HCT116 (cell line): Measurements from ENCODE around the gene ATP8A1.

Experiments used
- CTCF ChIP-seq, 3 experiments: fragments of 200-600 bp in 1 of 3; sonication (generic) in 1 of 3; IDR thresholded peaks in 2 of 3; conservative IDR thresholded peaks in 1 of 3; 2 replicates each; pipeline ENCODE4 v1.5.1; 2012 to 2017; ENCODE audit warnings: low read depth in 2 of 3, low read length in 2 of 3, antibody characterized with exemption in 1 of 3, borderline replicate concordance in 1 of 3, control low read depth in 1 of 3, mild to moderate bottlenecking in 1 of 3, mixed read lengths in 1 of 3, mixed run types in 1 of 3, moderate library complexity in 1 of 3; ENCODE audit not compliant: insufficient read depth in 1 of 3
- EZH2 ChIP-seq: fragments of 200-600 bp; sonication (generic); IDR thresholded peaks from 2 replicates; pipeline ENCODE4 v1.6.1; 2017; ENCODE audit warnings: antibody characterized with exemption, mixed run types
- EZH2phosphoT487 ChIP-seq: fragments of 200-600 bp; IDR thresholded peaks from 2 replicates; pipeline ENCODE4 v1.6.1; 2018; ENCODE audit warnings: antibody characterized with exemption, borderline replicate concordance
- JUND ChIP-seq: IDR thresholded peaks from 2 replicates; pipeline ENCODE4 v1.6.1; 2012
- MAX ChIP-seq: IDR thresholded peaks from 2 replicates; pipeline ENCODE4 v1.6.1; 2012
- POLR2A ChIP-seq: IDR thresholded peaks from 2 replicates; pipeline ENCODE4 v1.7.0; 2011; ENCODE audit warnings: borderline replicate concordance; ENCODE audit not compliant: insufficient read depth, insufficient read length; ENCODE audit errors: extremely low read depth
- POLR2AphosphoS5 ChIP-seq: IDR thresholded peaks from 2 replicates; pipeline ENCODE4 v1.6.1; 2011; ENCODE audit warnings: mild to moderate bottlenecking, low read depth, low read length, moderate library complexity
- RAD21 ChIP-seq: IDR thresholded peaks from 2 replicates; pipeline ENCODE4 v1.6.1; 2012; ENCODE audit warnings: low read depth, mild to moderate bottlenecking
- ZNF274 ChIP-seq: fragments of 200-500 bp; sonication (Bioruptor generic); IDR thresholded peaks from 2 replicates; pipeline ENCODE4 v1.6.1; 2014; ENCODE audit warnings: mild to moderate bottlenecking, low read depth, low read length, inconsistent platforms

GRCh38 chr4:42603862-42604261, 53.0 kb downstream of the ATP8A1 start:
- no peak for TF ChIP-seq CTCF (IDR thresholded peaks at IDR 0.05 in 2 of 3, conservative IDR thresholded peaks at IDR 0.05 in 1 of 3; ENCODE audit: borderline replicate concordance in 1 of 3, insufficient read depth in 1 of 3, low read depth in 2 of 3, low read length in 2 of 3)
- no peak for TF ChIP-seq MAX
- no peak for TF ChIP-seq POLR2A
- no peak for TF ChIP-seq POLR2AphosphoS5
- no peak for TF ChIP-seq EZH2
- TF ChIP-seq RAD21 = no peak
- no peak for TF ChIP-seq EZH2phosphoT487
- no peak for TF ChIP-seq ZNF274
- no peak for TF ChIP-seq JUND
